Measurements from ENCODE around the gene CCL22. TPM values are rescaled to one million over a fixed set of nuclear protein-coding genes. Genes with fewer than 3 reads are reported as not detected.

The CCL22 gene
- total RNA-seq (1 to 10 TPM; 6.5 TPM), polyA plus RNA-seq (not detected), total RNA-seq (0 to 0.17 (median 0) reads per million in 6 experiments)

- no peak for DNase-seq
- POLR2A ChIA-PET, result no interaction called here
- Mint-ChIP-seq H3K9me3 (no peaks in the 10 kb centered on the region), H3K27ac (peak within 1 kb of the TSS in 3 of 10 donors; percentile 5 to 75 (median 67)), H3K4me1 (peaks cover 0 to 7% (median 0%) of the 10 kb centered on the region in 4 donors), H3K36me3 (no peaks in the 10 kb centered on the region), H3K4me3 (no peak within 1 kb of the TSS), H3K27me3 (peaks cover 0 to 1% (median 0%) of the 10 kb centered on the region in 5 donors)
- no peak for ATAC-seq
Observed at GRCh38 chr16:57358527-57359095, at the start of gene CCL22. TSS of gene CCL22 (plus strand) at chr16:57358783. CDS start at chr16:57358817, 34 bp downstream.

GRCh38 chr16:57310801-57311200 is 47.8 kb upstream of the CCL22 start:
- H3K36me3 Mint-ChIP-seq, result no peaks in the 10 kb centered on the region
- no peaks in the 10 kb centered on the region for H3K9me3 Mint-ChIP-seq
- no peak for DNase-seq
- H3K27me3 Mint-ChIP-seq, result peaks cover 0 to 7% (median 0%) of the 10 kb centered on the region in 5 donors
- peak overlapping the region in 1 of 10 donors; percentile 52 for H3K27ac Mint-ChIP-seq
- no peak overlapping the region for H3K4me3 Mint-ChIP-seq
- H3K4me1 Mint-ChIP-seq, result peaks cover 5 to 19% (median 13%) of the 10 kb centered on the region in 4 donors
- ATAC-seq, result no peak
- POLR2A ChIA-PET, result interaction anchor here (0.7 kb wide), 1 partner anchor 118 kb away, joined by 5 read pairs; no protein-coding TSS in a partner anchor

GRCh38 chr16:57313509-57313908 is 45.1 kb upstream of the CCL22 start:
- H3K27me3 Mint-ChIP-seq, result peaks cover 0 to 5% (median 0%) of the 10 kb centered on the region in 5 donors
- no peak overlapping the region for H3K4me3 Mint-ChIP-seq
- no peaks in the 10 kb centered on the region for H3K36me3 Mint-ChIP-seq
- POLR2A ChIA-PET, result no interaction called here
- ATAC-seq, result no peak
- H3K27ac Mint-ChIP-seq, result peak overlapping the region in 6 of 10 donors; percentile 2 to 61 (median 33)
- no peaks in the 10 kb centered on the region for H3K9me3 Mint-ChIP-seq
- DNase-seq, result no peak
- H3K4me1 Mint-ChIP-seq, result peaks cover 7 to 19% (median 13%) of the 10 kb centered on the region in 4 donors

GRCh38 chr16:57314161-57314785 is 44.3 kb upstream of the CCL22 start:
- no peaks in the 10 kb centered on the region for H3K36me3 Mint-ChIP-seq
- H3K27ac Mint-ChIP-seq, result peak overlapping the region in 9 of 10 donors; percentile 4 to 87 (median 61)
- peaks cover 0 to 5% (median 0%) of the 10 kb centered on the region in 5 donors for H3K27me3 Mint-ChIP-seq
- H3K4me3 Mint-ChIP-seq, result peak overlapping the region in 4 of 10 donors; percentile 3 to 61 (median 39)
- DNase-seq (no peak), ATAC-seq (no peak)
- peaks cover 7 to 17% (median 13%) of the 10 kb centered on the region in 4 donors for H3K4me1 Mint-ChIP-seq
- no peaks in the 10 kb centered on the region for H3K9me3 Mint-ChIP-seq
- POLR2A ChIA-PET, result no interaction called here

GRCh38 chr16:57315416-57315815 is 43.2 kb upstream of the CCL22 start:
- H3K27me3 Mint-ChIP-seq, result peaks cover 0 to 5% (median 0%) of the 10 kb centered on the region in 5 donors
- H3K9me3 Mint-ChIP-seq, result no peaks in the 10 kb centered on the region
- ATAC-seq (no peak), DNase-seq (no peak)
- no peak overlapping the region for H3K27ac Mint-ChIP-seq
- no peaks in the 10 kb centered on the region for H3K36me3 Mint-ChIP-seq
- H3K4me3 Mint-ChIP-seq, result no peak overlapping the region
- POLR2A ChIA-PET, result no interaction called here
- peaks cover 6 to 14% (median 10%) of the 10 kb centered on the region in 4 donors for H3K4me1 Mint-ChIP-seq

- Mint-ChIP-seq H3K4me1 (peaks cover 6 to 14% (median 10%) of the 10 kb centered on the region in 4 donors), H3K9me3 (no peaks in the 10 kb centered on the region), H3K27me3 (peaks cover 0 to 5% (median 0%) of the 10 kb centered on the region in 5 donors), H3K4me3 (no peak overlapping the region), H3K36me3 (no peaks in the 10 kb centered on the region), H3K27ac (peak overlapping the region in 2 of 10 donors; percentile 12 to 42)
- POLR2A ChIA-PET, result no interaction called here
- no peak for ATAC-seq
- DNase-seq, result no peak
Observed at GRCh38 chr16:57316390-57317017, 42.1 kb upstream of the CCL22 start.

- DNase-seq, result no peak
- Mint-ChIP-seq H3K9me3 (no peaks in the 10 kb centered on the region), H3K27ac (no peak overlapping the region), H3K36me3 (no peaks in the 10 kb centered on the region), H3K27me3 (peaks cover 0 to 2% (median 0%) of the 10 kb centered on the region in 5 donors), H3K4me1 (peaks cover 5 to 12% (median 10%) of the 10 kb centered on the region in 4 donors), H3K4me3 (no peak overlapping the region)
- no peak for ATAC-seq
- POLR2A ChIA-PET, result no interaction called here
Observed at GRCh38 chr16:57318240-57318970, 40.2 kb upstream of the CCL22 start.

- no peak overlapping the region for H3K27ac Mint-ChIP-seq
- H3K4me3 Mint-ChIP-seq, result no peak overlapping the region
- H3K9me3 Mint-ChIP-seq, result no peaks in the 10 kb centered on the region
- DNase-seq, result no peak
- H3K36me3 Mint-ChIP-seq, result no peaks in the 10 kb centered on the region
- no peak for ATAC-seq
- POLR2A ChIA-PET, result no interaction called here
- peaks cover 2 to 5% (median 3%) of the 10 kb centered on the region in 4 donors for H3K4me1 Mint-ChIP-seq
- peaks cover 0 to 2% (median 0%) of the 10 kb centered on the region in 5 donors for H3K27me3 Mint-ChIP-seq
Observed at GRCh38 chr16:57319646-57320045, 38.9 kb upstream of the CCL22 start.

- ATAC-seq (no peak), DNase-seq (no peak)
- H3K27ac Mint-ChIP-seq, result peak overlapping the region in 1 of 10 donors; percentile 53
- H3K4me3 Mint-ChIP-seq, result no peak overlapping the region
- no peaks in the 10 kb centered on the region for H3K36me3 Mint-ChIP-seq
- peaks cover 0 to 3% (median 0%) of the 10 kb centered on the region in 9 donors for H3K9me3 Mint-ChIP-seq
- POLR2A ChIA-PET, result no interaction called here
- no peaks in the 10 kb centered on the region for H3K27me3 Mint-ChIP-seq
- H3K4me1 Mint-ChIP-seq, result no peaks in the 10 kb centered on the region
Observed at GRCh38 chr16:57324749-57325148, 33.8 kb upstream of the CCL22 start.

- Mint-ChIP-seq H3K4me1 (no peaks in the 10 kb centered on the region), H3K27ac (no peak overlapping the region), H3K4me3 (no peak overlapping the region), H3K27me3 (no peaks in the 10 kb centered on the region), H3K36me3 (no peaks in the 10 kb centered on the region), H3K9me3 (peaks cover 0 to 3% (median 0%) of the 10 kb centered on the region in 9 donors)
- ATAC-seq (no peak), DNase-seq (no peak)
- POLR2A ChIA-PET, result no interaction called here
Observed at GRCh38 chr16:57325458-57325857, 33.1 kb upstream of the CCL22 start.

- peaks cover 0 to 9% (median 0%) of the 10 kb centered on the region in 5 donors for H3K27me3 Mint-ChIP-seq
- H3K4me3 Mint-ChIP-seq, result no peak overlapping the region
- no peak for DNase-seq
- H3K4me1 Mint-ChIP-seq, result no peaks in the 10 kb centered on the region
- H3K36me3 Mint-ChIP-seq, result peaks cover 0 to 7% (median 6%) of the 10 kb centered on the region in 3 donors
- ATAC-seq, result no peak
- peaks cover 0 to 13% (median 5%) of the 10 kb centered on the region in 9 donors for H3K9me3 Mint-ChIP-seq
- POLR2A ChIA-PET, result no interaction called here
- H3K27ac Mint-ChIP-seq, result no peak overlapping the region
Observed at GRCh38 chr16:57329718-57330327, 28.8 kb upstream of the CCL22 start.

- Mint-ChIP-seq H3K27ac (no peak overlapping the region), H3K36me3 (peaks cover 0 to 12% (median 6%) of the 10 kb centered on the region in 3 donors), H3K9me3 (peaks cover 0 to 13% (median 7%) of the 10 kb centered on the region in 9 donors), H3K4me3 (no peak overlapping the region), H3K4me1 (no peaks in the 10 kb centered on the region), H3K27me3 (peaks cover 0 to 17% (median 0%) of the 10 kb centered on the region in 5 donors)
- POLR2A ChIA-PET, result no interaction called here
- DNase-seq (no peak), ATAC-seq (no peak)
Observed at GRCh38 chr16:57331355-57331754, 27.2 kb upstream of the CCL22 start.
